ENCODE measurements around the gene EPHB6.
A peak's percentile ranks its signal among the peaks of the same experiment; 100 is the strongest.

Gene EPHB6

DNA sequence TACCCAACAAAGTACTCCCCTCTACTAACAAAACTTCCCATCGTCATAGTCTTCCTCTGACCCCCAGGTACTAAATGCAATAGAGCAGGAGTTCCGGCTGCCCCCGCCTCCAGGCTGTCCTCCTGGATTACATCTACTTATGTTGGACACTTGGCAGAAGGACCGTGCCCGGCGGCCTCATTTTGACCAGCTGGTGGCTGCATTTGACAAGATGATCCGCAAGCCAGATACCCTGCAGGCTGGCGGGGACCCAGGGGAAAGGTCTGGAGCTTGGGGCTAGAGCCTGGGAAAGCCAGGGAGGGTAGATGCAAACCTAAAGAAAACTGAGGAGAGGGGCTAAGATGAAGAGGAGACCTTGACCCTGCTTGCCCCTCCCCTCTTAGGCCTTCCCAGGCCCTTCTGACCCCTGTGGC is 15.3 kb downstream of the EPHB6 start:
- no peak for TF ChIP-seq EZH2 (IDR thresholded peaks at IDR 0.05; ENCODE audit: borderline replicate concordance, low read length)
- TF ChIP-seq, protein P1, sequence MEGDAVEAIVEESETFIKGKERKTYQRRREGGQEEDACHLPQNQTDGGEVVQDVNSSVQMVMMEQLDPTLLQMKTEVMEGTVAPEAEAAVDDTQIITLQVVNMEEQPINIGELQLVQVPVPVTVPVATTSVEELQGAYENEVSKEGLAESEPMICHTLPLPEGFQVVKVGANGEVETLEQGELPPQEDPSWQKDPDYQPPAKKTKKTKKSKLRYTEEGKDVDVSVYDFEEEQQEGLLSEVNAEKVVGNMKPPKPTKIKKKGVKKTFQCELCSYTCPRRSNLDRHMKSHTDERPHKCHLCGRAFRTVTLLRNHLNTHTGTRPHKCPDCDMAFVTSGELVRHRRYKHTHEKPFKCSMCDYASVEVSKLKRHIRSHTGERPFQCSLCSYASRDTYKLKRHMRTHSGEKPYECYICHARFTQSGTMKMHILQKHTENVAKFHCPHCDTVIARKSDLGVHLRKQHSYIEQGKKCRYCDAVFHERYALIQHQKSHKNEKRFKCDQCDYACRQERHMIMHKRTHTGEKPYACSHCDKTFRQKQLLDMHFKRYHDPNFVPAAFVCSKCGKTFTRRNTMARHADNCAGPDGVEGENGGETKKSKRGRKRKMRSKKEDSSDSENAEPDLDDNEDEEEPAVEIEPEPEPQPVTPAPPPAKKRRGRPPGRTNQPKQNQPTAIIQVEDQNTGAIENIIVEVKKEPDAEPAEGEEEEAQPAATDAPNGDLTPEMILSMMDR (IDR thresholded peaks at IDR 0.05; ENCODE audit: low read length): no peak
- H4K20me1 ChIP-seq (ENCODE audit: insufficient read depth, low read length): no peaks in the 10 kb centered on the region

DNA sequence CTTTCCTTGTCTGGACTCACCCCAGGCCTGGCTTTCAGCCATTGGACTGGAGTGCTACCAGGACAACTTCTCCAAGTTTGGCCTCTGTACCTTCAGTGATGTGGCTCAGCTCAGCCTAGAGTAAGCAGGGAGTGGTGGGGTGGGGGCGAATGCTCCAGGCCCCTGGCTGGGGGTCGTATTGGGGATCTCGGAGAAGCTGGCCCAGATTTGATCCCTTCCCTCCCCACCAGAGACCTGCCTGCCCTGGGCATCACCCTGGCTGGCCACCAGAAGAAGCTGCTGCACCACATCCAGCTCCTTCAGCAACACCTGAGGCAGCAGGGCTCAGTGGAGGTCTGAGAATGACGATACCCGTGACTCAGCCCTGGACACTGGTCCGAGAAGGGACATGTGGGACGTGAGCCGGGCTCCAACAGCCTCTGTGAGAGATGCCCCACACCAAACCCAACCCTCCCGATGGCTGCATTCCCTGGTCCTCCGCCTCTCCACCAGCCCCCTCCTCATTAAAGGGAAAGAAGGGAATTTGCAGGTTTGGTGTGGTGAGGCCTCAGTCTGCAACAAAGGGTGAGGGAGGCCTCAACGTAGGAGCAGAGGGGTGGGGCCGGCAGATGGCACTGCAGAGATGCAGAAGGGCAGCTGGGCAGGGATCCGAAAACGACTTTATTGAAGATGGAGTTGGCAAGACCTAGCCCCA is 15.8 kb downstream of the EPHB6 start:
- H3K27ac ChIP-seq (ENCODE audit: low read depth, low read length, poor library complexity, severe bottlenecking): no peak overlapping the region
- no peak overlapping the region for H3K4me2 ChIP-seq (ENCODE audit: low read length)
- H3K9me3 ChIP-seq (ENCODE audit: low read length): no peaks in the 10 kb centered on the region
- no peak overlapping the region for H3K4me3 ChIP-seq (ENCODE audit: low read depth, low read length, poor library complexity, severe bottlenecking)
- H2AFZ ChIP-seq (ENCODE audit: low read length): no peak overlapping the region
- TF ChIP-seq, protein P1 (IDR thresholded peaks at IDR 0.05; ENCODE audit: low read length): peak; percentile 15; the same call in 1 of the 2 replicates
- TF ChIP-seq EZH2 (IDR thresholded peaks at IDR 0.05; ENCODE audit: borderline replicate concordance, low read length): no peak
- no peaks in the 10 kb centered on the region for H4K20me1 ChIP-seq (ENCODE audit: insufficient read depth, low read length)
- H3K27me3 ChIP-seq (ENCODE audit: insufficient read depth, low read length): no peaks in the 10 kb centered on the region; the same call in none of the 2 replicates
- no peaks in the 10 kb centered on the region for H3K36me3 ChIP-seq (ENCODE audit: insufficient read depth, low read length)
- no peaks in the 10 kb centered on the region for H3K9me2 ChIP-seq (ENCODE audit: low read depth, low read length)
- H3K79me2 ChIP-seq (ENCODE audit: insufficient read depth, low read length): no peaks in the 10 kb centered on the region
- H3F3A ChIP-seq (ENCODE audit: insufficient read depth, low read length): no peaks in the 10 kb centered on the region
- no peak overlapping the region for H3K9ac ChIP-seq (ENCODE audit: low read length)
- no peaks in the 10 kb centered on the region for H3K4me1 ChIP-seq (ENCODE audit: insufficient read depth, low read length, severe bottlenecking)

More for the DNA sequence above, 15.3 kb downstream of the EPHB6 start:
- Histone ChIP-seq H3K4me1 (ENCODE audit: insufficient read depth, low read length, severe bottlenecking) (no peaks in the 10 kb centered on the region), H3K36me3 (ENCODE audit: insufficient read depth, low read length) (no peaks in the 10 kb centered on the region), H3K27me3 (ENCODE audit: insufficient read depth, low read length) (no peaks in the 10 kb centered on the region; the same call in none of the 2 replicates), H3K9me2 (ENCODE audit: low read depth, low read length) (no peaks in the 10 kb centered on the region), H2AFZ (ENCODE audit: low read length) (no peak overlapping the region), H3K9me3 (ENCODE audit: low read length) (no peaks in the 10 kb centered on the region), H3K27ac (ENCODE audit: low read depth, low read length, poor library complexity, severe bottlenecking) (no peak overlapping the region), H3K4me3 (ENCODE audit: low read depth, low read length, poor library complexity, severe bottlenecking) (no peak overlapping the region), H3K79me2 (ENCODE audit: insufficient read depth, low read length) (no peaks in the 10 kb centered on the region), H3K4me2 (ENCODE audit: low read length) (no peak overlapping the region), H3K9ac (ENCODE audit: low read length) (no peak overlapping the region), H3F3A (ENCODE audit: insufficient read depth, low read length) (no peaks in the 10 kb centered on the region)

DNA sequence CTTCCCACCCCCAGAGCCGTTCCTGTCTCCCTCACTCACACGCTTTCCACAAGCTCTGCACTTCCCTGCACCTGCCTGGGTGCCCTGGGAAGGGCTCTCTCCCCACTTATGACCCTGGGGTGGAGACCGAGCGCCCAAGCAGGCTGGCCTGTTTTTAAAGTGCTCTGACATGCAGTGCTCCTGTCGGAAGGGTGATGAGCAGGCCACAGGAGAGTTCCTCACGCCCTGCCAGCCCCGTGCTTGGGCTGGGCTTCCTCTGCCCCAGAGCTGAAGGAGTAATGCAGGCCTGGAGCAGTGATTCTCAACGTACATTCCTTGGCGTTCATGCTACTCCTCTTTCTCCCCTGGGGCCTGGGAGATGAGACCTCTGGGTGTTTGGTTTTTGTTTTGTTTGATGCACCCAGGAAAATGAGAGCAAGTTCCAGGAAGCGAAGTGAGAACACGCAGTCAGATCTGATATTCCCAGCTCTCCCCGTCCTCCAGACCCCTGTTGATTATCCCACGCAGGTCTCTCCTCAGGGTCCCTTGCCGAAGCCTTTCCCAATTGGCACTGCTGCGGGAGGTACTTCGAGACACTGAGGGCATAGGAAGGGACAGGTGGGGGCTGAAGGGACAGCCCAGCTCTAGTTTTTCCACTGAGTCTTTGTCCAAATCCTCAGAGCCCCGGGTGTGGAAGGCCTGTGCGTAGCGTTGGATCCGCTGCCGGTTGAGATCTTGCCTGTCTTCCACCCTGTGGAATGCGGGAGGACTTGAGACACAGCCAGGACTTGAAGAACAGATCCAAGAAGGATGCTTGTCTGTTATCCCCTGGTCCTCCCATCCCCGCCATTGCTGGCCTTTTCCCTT is 16.6 kb downstream of the EPHB6 start:
- TF ChIP-seq, protein P1 (IDR thresholded peaks at IDR 0.05; ENCODE audit: low read length): no peak
- Histone ChIP-seq H3K4me1 (ENCODE audit: insufficient read depth, low read length, severe bottlenecking) (no peaks in the 10 kb centered on the region), H2AFZ (ENCODE audit: low read length) (no peak overlapping the region), H3K36me3 (ENCODE audit: insufficient read depth, low read length) (no peaks in the 10 kb centered on the region), H3K27ac (ENCODE audit: low read depth, low read length, poor library complexity, severe bottlenecking) (no peak overlapping the region), H3K79me2 (ENCODE audit: insufficient read depth, low read length) (no peaks in the 10 kb centered on the region), H3F3A (ENCODE audit: insufficient read depth, low read length) (no peaks in the 10 kb centered on the region), H3K9ac (ENCODE audit: low read length) (no peak overlapping the region), H3K4me2 (ENCODE audit: low read length) (no peak overlapping the region), H4K20me1 (ENCODE audit: insufficient read depth, low read length) (no peaks in the 10 kb centered on the region), H3K4me3 (ENCODE audit: low read depth, low read length, poor library complexity, severe bottlenecking) (no peak overlapping the region), H3K9me3 (ENCODE audit: low read length) (no peaks in the 10 kb centered on the region), H3K9me2 (ENCODE audit: low read depth, low read length) (no peaks in the 10 kb centered on the region), H3K27me3 (ENCODE audit: insufficient read depth, low read length) (no peaks in the 10 kb centered on the region; the same call in 1 of the 2 replicates)

All from OCI-LY1 (cell line).